IMR-90 (cell line): ENCODE measurements around the gene PRKAR1A. TPM values are rescaled to one million over a fixed set of nuclear protein-coding genes. Genes with fewer than 3 reads are reported as not detected.

Experiments used
- ATAC-seq: fragments of 200-7000 bp; cut with Tn5 transposase; 2 replicates; pipeline ENCODE4 v1.9.1; 2020; ENCODE audit warnings: low read depth, mild to moderate bottlenecking, moderate library complexity
- BruUV-seq: library from RNA; stranded (reverse); fragments of 400-500 nt; replicated peaks from 2 replicates; lab custom pipeline; 2021; lab: Mats Ljungman, UMichigan
- CTCF ChIA-PET: fragments of 300-600 bp; formaldehyde crosslinking; extraction: SDS; loops from one replicate; lab custom pipeline; 2021; ENCODE audit warnings: antibody characterized with exemption; lab: Yijun Ruan, JAX
- POLR2A ChIA-PET: fragments of 300-600 bp; sonication (Branson Sonifier 250); formaldehyde crosslinking; loops from one replicate; lab custom pipeline; 2022; ENCODE audit warnings: antibody characterized with exemption; ENCODE audit not compliant: unreplicated experiment; lab: Charles Lee
- DNase-seq: peaks from one replicate; pipeline ENCODE4 v3.0.0; 2013
- H2AFZ ChIP-seq: replicated peaks from 2 replicates; pipeline ENCODE3; 2013; ENCODE audit warnings: low read length, mild to moderate bottlenecking; ENCODE audit not compliant: poor library complexity
- H2AK5ac ChIP-seq: 2 replicates; pipeline ENCODE4 v1.6.1; 2013; ENCODE audit warnings: low read depth, low read length, inconsistent platforms
- H2AK9ac ChIP-seq: replicated peaks from 2 replicates; pipeline ENCODE3; 2013; ENCODE audit warnings: mild to moderate bottlenecking, low read depth, low read length, moderate library complexity; ENCODE audit not compliant: poor library complexity
- H2BK120ac ChIP-seq: 2 replicates; pipeline ENCODE4 v1.6.1; 2013; ENCODE audit warnings: low read depth, low read length, inconsistent platforms
- H2BK15ac ChIP-seq: 3 replicates; pipeline ENCODE4 v1.6.1; 2013; ENCODE audit warnings: low read depth, low read length, inconsistent platforms
- H2BK20ac ChIP-seq: 2 replicates; pipeline ENCODE4 v1.6.1; 2013; ENCODE audit warnings: low read depth, mild to moderate bottlenecking, inconsistent platforms, low read length, moderate library complexity
- H2BK5ac ChIP-seq: 2 replicates; pipeline ENCODE4 v1.6.1; 2013; ENCODE audit warnings: mild to moderate bottlenecking, low read depth, low read length, inconsistent platforms; ENCODE audit not compliant: poor library complexity, severe bottlenecking
- H3K14ac ChIP-seq: replicated peaks from 2 replicates; pipeline ENCODE4 v1.6.1; 2013; ENCODE audit warnings: low read depth, low read length, inconsistent platforms
- H3K18ac ChIP-seq: 2 replicates; pipeline ENCODE4 v1.6.1; 2013; ENCODE audit warnings: low read depth, low read length, control low read depth
- H3K23ac ChIP-seq: 2 replicates; pipeline ENCODE4 v1.6.1; 2013; ENCODE audit warnings: low read depth, low read length, inconsistent platforms
- H3K27ac ChIP-seq: 2 replicates; pipeline ENCODE4 v1.5.1; 2013; ENCODE audit warnings: mild to moderate bottlenecking, control low read depth, low read length; ENCODE audit not compliant: insufficient read depth
- H3K27me3 ChIP-seq: 2 replicates; pipeline ENCODE4 v1.6.1; 2013; ENCODE audit warnings: low read length; ENCODE audit not compliant: control insufficient read depth, insufficient read depth
- H3K36me3 ChIP-seq: 2 replicates; pipeline ENCODE4 v1.6.1; 2013; ENCODE audit warnings: low read length, mixed read lengths; ENCODE audit not compliant: control insufficient read depth, insufficient read depth
- H3K4ac ChIP-seq: 2 replicates; pipeline ENCODE4 v1.6.1; 2013; ENCODE audit warnings: low read depth, low read length, inconsistent platforms
- H3K4me1 ChIP-seq: 2 replicates; pipeline ENCODE4 v1.6.1; 2013; ENCODE audit warnings: low read length, mixed read lengths; ENCODE audit not compliant: control insufficient read depth, insufficient read depth
- H3K4me2 ChIP-seq: 2 replicates; pipeline ENCODE4 v1.6.1; 2013; ENCODE audit warnings: low read depth, mild to moderate bottlenecking, control low read depth, low read length, moderate library complexity
- H3K4me3 ChIP-seq: 2 replicates; pipeline ENCODE4 v1.5.1; 2013; ENCODE audit warnings: low read depth, mild to moderate bottlenecking, control low read depth, low read length, moderate library complexity; ENCODE audit not compliant: insufficient read depth
- H3K56ac ChIP-seq: 2 replicates; pipeline ENCODE4 v1.6.1; 2013; ENCODE audit warnings: low read length, inconsistent platforms; ENCODE audit not compliant: insufficient read depth; ENCODE audit errors: extremely low read depth
- H3K79me1 ChIP-seq, 2 experiments: 2 replicates each; pipeline ENCODE4 v1.6.1; 2013; ENCODE audit warnings: low read length in 2 of 2, inconsistent platforms in 1 of 2, low read depth in 1 of 2
- H3K9ac ChIP-seq: 2 replicates; pipeline ENCODE4 v1.6.1; 2013; ENCODE audit warnings: low read depth, low read length, control low read depth
- H3K9me1 ChIP-seq: 2 replicates; pipeline ENCODE4 v1.6.1; 2013; ENCODE audit warnings: low read length, inconsistent platforms; ENCODE audit not compliant: insufficient read depth
- H3K9me3 ChIP-seq: 2 replicates; pipeline ENCODE4 v1.6.1; 2013; ENCODE audit warnings: low read length; ENCODE audit not compliant: control insufficient read depth, insufficient read depth
- H4K20me1 ChIP-seq: 2 replicates; pipeline ENCODE4 v1.6.1; 2013; ENCODE audit warnings: low read length, inconsistent platforms; ENCODE audit not compliant: insufficient read depth
- H4K5ac ChIP-seq: 2 replicates; pipeline ENCODE4 v1.6.1; 2013; ENCODE audit warnings: mild to moderate bottlenecking, low read depth, low read length, control low read depth
- H4K8ac ChIP-seq, 2 experiments: 2 replicates each; pipeline ENCODE4 v1.6.1; 2013; ENCODE audit warnings: low read depth in 2 of 2, low read length in 2 of 2, control low read depth in 1 of 2, inconsistent platforms in 1 of 2
- H4K91ac ChIP-seq: 2 replicates; pipeline ENCODE4 v1.6.1; 2013; ENCODE audit warnings: low read depth, low read length, inconsistent platforms; ENCODE audit not compliant: insufficient read depth
- CEBPB ChIP-seq: IDR thresholded peaks from 2 replicates; pipeline ENCODE4 v1.6.1; 2012; ENCODE audit warnings: low read depth, low read length, improper control_type of control experiment
- CTCF ChIP-seq: conservative IDR thresholded peaks from 2 replicates; pipeline ENCODE4 v1.5.1; 2012; ENCODE audit warnings: mild to moderate bottlenecking, low read depth, low read length, improper control_type of control experiment
- FOS ChIP-seq: fragments of 150-350 bp; IDR thresholded peaks from 2 replicates; pipeline ENCODE4 v1.6.1; 2016; ENCODE audit warnings: low read depth, low read length
- MAFK ChIP-seq: IDR thresholded peaks from 2 replicates; pipeline ENCODE4 v1.6.1; 2012; ENCODE audit warnings: low read depth, low read length, improper control_type of control experiment
- MAZ ChIP-seq: IDR thresholded peaks from 2 replicates; pipeline ENCODE4 v1.6.1; 2012; ENCODE audit warnings: low read depth, mild to moderate bottlenecking, low read length, improper control_type of control experiment, moderate library complexity, borderline replicate concordance
- MXI1 ChIP-seq: IDR thresholded peaks from 2 replicates; pipeline ENCODE4 v1.6.1; 2012; ENCODE audit warnings: low read depth, mild to moderate bottlenecking, low read length, moderate library complexity, borderline replicate concordance
- POLR2A ChIP-seq: IDR thresholded peaks from 2 replicates; pipeline ENCODE4 v1.6.1; 2012; ENCODE audit warnings: mild to moderate bottlenecking, low read depth, low read length
- RAD21 ChIP-seq: IDR thresholded peaks from 2 replicates; pipeline ENCODE4 v1.6.1; 2012; ENCODE audit warnings: low read length, improper control_type of control experiment
- SMC3 ChIP-seq: fragments of 150-350 bp; IDR thresholded peaks from 2 replicates; pipeline ENCODE4 v1.6.1; 2016; ENCODE audit warnings: low read depth, mild to moderate bottlenecking, antibody characterized with exemption, low read length, moderate library complexity
- USF2 ChIP-seq: fragments of 150-350 bp; IDR thresholded peaks from 2 replicates; pipeline ENCODE4 v1.6.1; 2017; ENCODE audit warnings: mild to moderate bottlenecking, antibody characterized with exemption, low read length, low read depth
- WGBS, 2 experiments: methylation state at CpG; one replicate each; pipeline versions ENCODE4 v1.1.5 to v1.1.7; 2013; ENCODE audit warnings: missing lambda C conversion rate in 2 of 2; ENCODE audit not compliant: insufficient read length in 1 of 2; ENCODE audit errors: extremely low coverage in 2 of 2; 5-methylcytosine and 5-hydroxymethylcytosine counted together
- dilution Hi-C: fragments of 300-500 bp; cut with HindIII; formaldehyde crosslinking; loops from one replicate; pipeline ENCODE4 v1.14.3; 2018; ENCODE audit warnings: low sequenced_read_pairs; ENCODE audit not compliant: unreplicated experiment
- in situ Hi-C: fragments of 300-500 bp; cut with MboI; formaldehyde crosslinking; loops from 3 replicates; pipeline ENCODE4 v1.14.3; 2019; ENCODE audit warnings: low sequenced_read_pairs, inconsistent platforms, mixed read lengths
- intact Hi-C: fragments of 100-400 bp; cut with micrococcal nuclease; formaldehyde crosslinking; loops from 2 replicates; pipeline ENCODE4 v1.10.0; 2022
- polyA plus RNA-seq, 3 experiments: library from polyadenylated mRNA; depleted of rRNA; stranded (reverse); fragments of >200 nt; gene quantifications; 2 replicates each; pipeline ENCODE4 v1.2.3, GENCODE V29; 2012; ENCODE audit warnings: low replicate concordance in 1 of 3
- total RNA-seq: library from RNA; depleted of rRNA; stranded (reverse); fragments of >200 nt; gene quantifications from 2 replicates; pipeline ENCODE4 v1.2.3, GENCODE V29; 2012

PRKAR1A gene
- total and polyA plus RNA-seq, 2 of the 4 experiments (the other 2 are of a cell fraction): 145 to 256 TPM

- H4K5ac ChIP-seq: no peak overlapping the region
- dilution Hi-C loops (no loop called here), intact Hi-C loops (no loop called here)
These were observed 47.1 kb downstream of the PRKAR1A start for GRCh38 chr17:68559316-68559715.

More at GRCh38 chr17:68559316-68559715, 47.1 kb downstream of the PRKAR1A start:
- POLR2A ChIA-PET: no interaction called here
- no peak overlapping the region for H2AK9ac ChIP-seq
- no peak overlapping the region for H3K4me3 ChIP-seq
- no peak overlapping the region for H3K4ac ChIP-seq
- no peak overlapping the region for H3K18ac ChIP-seq
- no peaks in the 10 kb centered on the region for H3K4me1 ChIP-seq
- DNase-seq (no peak), ATAC-seq (no peak)
- no peak overlapping the region for H3K27ac ChIP-seq
- H2BK5ac ChIP-seq: no peak overlapping the region
- no peak overlapping the region for H2BK15ac ChIP-seq
- no peak overlapping the region for H3K14ac ChIP-seq
- no peak overlapping the region for H2BK120ac ChIP-seq
- no peak overlapping the region for H4K8ac ChIP-seq
- BruUV-seq: no TSS peak
- WGBS, 2 experiments: no CpG with 5 or more reads among the region's 1 CpG
- no peaks in the 10 kb centered on the region for H3K36me3 ChIP-seq
- no peak overlapping the region for H4K91ac ChIP-seq
- H2BK20ac ChIP-seq: no peak overlapping the region
- no peak overlapping the region for H3K56ac ChIP-seq
- CTCF ChIA-PET: no interaction called here
- no peak overlapping the region for H2AFZ ChIP-seq
- no peaks in the 10 kb centered on the region for H3K9me3 ChIP-seq
- no peaks in the 10 kb centered on the region for H3K9me1 ChIP-seq
- H2AK5ac ChIP-seq: no peak overlapping the region
- no peak overlapping the region for H3K4me2 ChIP-seq
- in situ Hi-C loops: no loop called here
- TF ChIP-seq RAD21 (no peak), POLR2A (no peak), USF2 (no peak), CTCF (no peak), SMC3 (no peak), FOS (no peak), MAFK (no peak), CEBPB (no peak), MAZ (no peak), MXI1 (no peak)
- no peaks in the 10 kb centered on the region for H4K20me1 ChIP-seq
- H3K9ac ChIP-seq: no peak overlapping the region
- peaks cover 2% of the 10 kb centered on the region for H3K27me3 ChIP-seq
- no peak overlapping the region for H3K23ac ChIP-seq
- H3K79me1 ChIP-seq: no peaks in the 10 kb centered on the region
